ENCODE data around the gene KIR3DL2.
"Not testable (repeated sequence)": the region's sequence is repeated elsewhere in the genome, so short reads cannot be mapped to it uniquely, and the experiment has no call there.

The KIR3DL2 gene

GRCh38 chr19:54805665-54806515, 44.4 kb upstream of the KIR3DL2 start:
- H3K9me3 ChIP-seq (ENCODE audit: insufficient read depth, low read depth, low read length): no peaks in the 10 kb centered on the region
- no peak for TF ChIP-seq CTCF (conservative IDR thresholded peaks at IDR 0.05; ENCODE audit: low read length)
- TF ChIP-seq EZH2phosphoT487 (IDR thresholded peaks at IDR 0.05; ENCODE audit: borderline replicate concordance): no peak
- H3K9me2 ChIP-seq (replicated peaks; ENCODE audit: low read depth, low read length): no peaks in the 10 kb centered on the region
- H3K4me2 ChIP-seq (ENCODE audit: low read depth, low read length, poor library complexity, severe bottlenecking): no peak overlapping the region
- no peaks in the 10 kb centered on the region for H3K79me2 ChIP-seq (ENCODE audit: insufficient read depth, low read length)
- no peak overlapping the region for H3K9ac ChIP-seq (ENCODE audit: low read depth, low read length, poor library complexity, severe bottlenecking)
- no peaks in the 10 kb centered on the region for H3K36me3 ChIP-seq (ENCODE audit: insufficient read depth, low read length)
- no peaks in the 10 kb centered on the region for H3F3A ChIP-seq (ENCODE audit: low read depth)
- H3K4me1 ChIP-seq (ENCODE audit: insufficient read depth, low read length, poor library complexity, severe bottlenecking): no peaks in the 10 kb centered on the region
- H3K4me3 ChIP-seq (ENCODE audit: low read length, poor library complexity, severe bottlenecking): no peak overlapping the region
- no peak overlapping the region for H2AFZ ChIP-seq (ENCODE audit: low read length)
- no peaks in the 10 kb centered on the region for H3K27me3 ChIP-seq (ENCODE audit: insufficient read depth, low read length, poor library complexity, severe bottlenecking)
- no peaks in the 10 kb centered on the region for H4K20me1 ChIP-seq (ENCODE audit: insufficient read depth, low read length, poor library complexity, severe bottlenecking)

GRCh38 chr19:54806516-54806838, 43.8 kb upstream of the KIR3DL2 start:
- Histone ChIP-seq H3K4me3 (ENCODE audit: low read length, poor library complexity, severe bottlenecking) (no peak overlapping the region), H3K36me3 (ENCODE audit: insufficient read depth, low read length) (no peaks in the 10 kb centered on the region)

GRCh38 chr19:54814571-54814970, 35.7 kb upstream of the KIR3DL2 start:
- H3K4me1 ChIP-seq (ENCODE audit: insufficient read depth, low read length, poor library complexity, severe bottlenecking); H3K9me2 ChIP-seq (replicated peaks; ENCODE audit: low read depth, low read length); H3K27me3 ChIP-seq (ENCODE audit: insufficient read depth, low read length, poor library complexity, severe bottlenecking); H3K4me3 ChIP-seq (ENCODE audit: low read length, poor library complexity, severe bottlenecking); H4K20me1 ChIP-seq (ENCODE audit: insufficient read depth, low read length, poor library complexity, severe bottlenecking); H3F3A ChIP-seq (ENCODE audit: low read depth); H3K79me2 ChIP-seq (ENCODE audit: insufficient read depth, low read length); H3K9ac ChIP-seq (ENCODE audit: low read depth, low read length, poor library complexity, severe bottlenecking); H3K4me2 ChIP-seq (ENCODE audit: low read depth, low read length, poor library complexity, severe bottlenecking); H3K9me3 ChIP-seq (ENCODE audit: insufficient read depth, low read depth, low read length); H3K36me3 ChIP-seq (ENCODE audit: insufficient read depth, low read length); H2AFZ ChIP-seq (ENCODE audit: low read length): not testable (repeated sequence)

More at GRCh38 chr19:54806516-54806838, 43.8 kb upstream of the KIR3DL2 start:
- Histone ChIP-seq H3K4me2 (ENCODE audit: low read depth, low read length, poor library complexity, severe bottlenecking) (no peak overlapping the region), H2AFZ (ENCODE audit: low read length) (no peak overlapping the region), H3F3A (ENCODE audit: low read depth) (no peaks in the 10 kb centered on the region), H3K27me3 (ENCODE audit: insufficient read depth, low read length, poor library complexity, severe bottlenecking) (no peaks in the 10 kb centered on the region), H3K9ac (ENCODE audit: low read depth, low read length, poor library complexity, severe bottlenecking) (no peak overlapping the region), H3K9me3 (ENCODE audit: insufficient read depth, low read depth, low read length) (no peaks in the 10 kb centered on the region), H3K4me1 (ENCODE audit: insufficient read depth, low read length, poor library complexity, severe bottlenecking) (no peaks in the 10 kb centered on the region), H3K9me2 (replicated peaks; ENCODE audit: low read depth, low read length) (no peaks in the 10 kb centered on the region), H3K79me2 (ENCODE audit: insufficient read depth, low read length) (no peaks in the 10 kb centered on the region), H4K20me1 (ENCODE audit: insufficient read depth, low read length, poor library complexity, severe bottlenecking) (no peaks in the 10 kb centered on the region)
- TF ChIP-seq CTCF (conservative IDR thresholded peaks at IDR 0.05; ENCODE audit: low read length): no peak
- no peak for TF ChIP-seq EZH2phosphoT487 (IDR thresholded peaks at IDR 0.05; ENCODE audit: borderline replicate concordance)

- not testable (repeated sequence) for H4K20me1 ChIP-seq (ENCODE audit: insufficient read depth, low read length, poor library complexity, severe bottlenecking); H3K4me1 ChIP-seq (ENCODE audit: insufficient read depth, low read length, poor library complexity, severe bottlenecking); H3K9me3 ChIP-seq (ENCODE audit: insufficient read depth, low read depth, low read length); H3K4me3 ChIP-seq (ENCODE audit: low read length, poor library complexity, severe bottlenecking); H2AFZ ChIP-seq (ENCODE audit: low read length); H3K36me3 ChIP-seq (ENCODE audit: insufficient read depth, low read length); H3K27me3 ChIP-seq (ENCODE audit: insufficient read depth, low read length, poor library complexity, severe bottlenecking); H3F3A ChIP-seq (ENCODE audit: low read depth); H3K9me2 ChIP-seq (replicated peaks; ENCODE audit: low read depth, low read length); H3K9ac ChIP-seq (ENCODE audit: low read depth, low read length, poor library complexity, severe bottlenecking); H3K4me2 ChIP-seq (ENCODE audit: low read depth, low read length, poor library complexity, severe bottlenecking); H3K79me2 ChIP-seq (ENCODE audit: insufficient read depth, low read length)
Observed at GRCh38 chr19:54816251-54816650, 34.0 kb upstream of the KIR3DL2 start, which contains the start of gene KIR3DL1. KIR3DL1 (plus strand) TSS chr19:54816468.
